GM18507 (cell line): ENCODE results near the gene RERE.
"Not testable (repeated sequence)": the region's sequence is repeated elsewhere in the genome, so short reads cannot be mapped to it uniquely, and the experiment has no call there.

Experiments used
- DNase-seq: peaks from one replicate; pipeline ENCODE4 v3.0.0; 2011; ENCODE audit warnings: low read depth; ENCODE audit not compliant: insufficient read length; ENCODE audit errors: extremely low spot score
- FAIRE-seq: peaks from 2 replicates; lab custom pipeline; 2011; peaks lifted over from hg19 to GRCh38; lab: Jason Lieb, UNC

RERE gene

GRCh38 chr1:8845104-8846097 is 28.0 kb upstream of the RERE start:
- DNase-seq (no peak), FAIRE-seq (no peak)

DNA sequence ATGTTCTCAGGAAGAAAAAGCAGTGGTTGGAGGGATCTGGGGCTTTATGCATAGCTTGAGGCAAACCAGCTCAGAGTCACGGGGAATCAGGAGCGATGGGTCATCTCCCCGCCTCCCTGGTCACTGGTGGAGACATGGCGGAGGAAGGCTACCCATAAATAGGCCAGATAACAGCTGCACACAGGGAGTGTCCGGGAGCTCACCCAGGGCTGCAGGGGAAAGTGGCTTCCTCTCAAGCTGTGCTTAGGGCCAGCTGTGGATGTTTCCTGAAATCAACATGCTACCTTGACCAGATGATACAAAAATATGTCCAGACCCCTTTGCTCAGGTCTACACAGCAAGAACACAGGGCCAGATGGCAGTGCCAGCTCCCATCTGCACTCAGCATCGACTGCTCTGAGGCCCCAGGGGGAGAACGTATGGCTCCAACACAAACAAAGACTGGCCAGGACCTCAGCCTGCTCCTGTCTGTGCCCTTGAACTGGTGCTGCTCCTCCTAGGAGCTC is 27.1 kb upstream of the RERE start:
- no peak for DNase-seq
- FAIRE-seq = no peak

DNA sequence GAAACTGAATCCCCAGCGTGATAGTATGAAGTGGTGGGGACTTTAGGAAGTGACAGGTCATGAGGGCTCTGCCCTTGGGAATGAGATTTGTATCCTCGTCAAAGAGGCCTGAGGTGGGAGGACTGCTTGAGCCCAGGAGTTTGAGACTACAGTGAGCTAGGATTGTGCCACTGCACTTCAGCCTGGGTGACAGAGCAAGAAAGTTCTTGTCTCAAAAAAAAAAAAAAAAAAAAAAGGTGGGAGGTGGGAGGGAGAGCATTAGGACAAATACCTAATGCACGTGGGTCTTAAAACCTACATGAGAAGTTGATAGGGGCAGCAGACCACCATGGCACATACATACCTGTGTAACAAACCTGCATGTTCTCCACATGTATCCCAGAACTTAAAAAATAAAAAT is 24.0 kb upstream of the RERE start:
- no peak for FAIRE-seq
- no peak for DNase-seq

- no peak for FAIRE-seq
These were observed 22.6 kb upstream of the RERE start for GRCh38 chr1:8839990-8840389.

DNA sequence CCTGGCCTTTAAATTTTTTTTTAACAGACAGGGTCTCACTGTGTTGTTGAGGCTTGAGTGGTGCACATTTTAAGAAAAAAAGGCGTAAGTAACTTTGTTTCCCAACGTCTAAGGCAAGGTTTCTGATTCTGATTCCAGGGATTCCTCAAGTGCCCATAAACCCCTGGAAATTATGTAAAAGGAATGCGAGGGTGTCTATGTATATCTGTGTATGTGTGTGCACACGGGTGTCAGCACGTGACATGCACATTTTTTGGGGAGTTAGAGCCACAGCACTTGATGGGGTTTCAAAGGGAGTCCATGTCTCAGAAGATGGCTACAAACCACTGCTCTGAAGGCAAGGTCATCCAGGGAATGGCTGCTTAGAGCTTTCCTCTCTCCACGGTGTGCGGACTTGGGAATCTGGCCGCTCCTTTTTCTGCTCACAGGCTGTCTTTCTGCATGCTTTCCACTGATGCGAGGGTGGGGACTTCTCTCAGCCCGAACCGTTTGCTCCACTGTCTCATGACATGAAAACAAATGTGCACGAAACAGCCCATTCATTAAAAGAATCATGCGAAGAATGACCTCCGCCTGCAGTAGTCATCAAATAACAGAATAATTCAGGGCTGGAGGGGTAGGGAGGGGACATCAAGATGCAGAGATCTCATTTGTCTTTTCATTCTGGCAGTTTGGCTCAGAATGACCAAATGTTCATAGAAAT is 18.7 kb upstream of the RERE start:
- FAIRE-seq (no peak), DNase-seq (no peak)

More at GRCh38 chr1:8839990-8840389, 22.6 kb upstream of the RERE start:
- no peak for DNase-seq

DNA sequence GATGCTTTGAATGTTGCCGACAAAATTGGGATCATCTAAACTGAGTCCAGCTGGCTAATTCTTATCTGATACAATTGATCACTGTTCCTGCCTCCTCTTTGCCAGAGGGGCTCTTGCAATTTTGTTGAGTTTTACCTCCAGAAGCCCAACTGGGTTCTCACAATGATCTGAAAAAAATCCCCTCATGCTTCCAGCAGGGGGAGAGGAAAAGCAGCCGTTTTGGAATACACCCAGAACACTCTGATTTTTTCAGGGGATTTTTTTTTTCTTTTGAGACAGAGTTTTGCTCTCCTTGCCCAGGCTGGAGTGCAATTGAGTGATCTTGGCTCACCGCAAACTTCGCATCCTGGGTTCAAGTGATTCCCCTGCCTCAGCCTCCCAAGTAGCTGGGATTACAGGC is 13.9 kb upstream of the RERE start:
- no peak for DNase-seq
- FAIRE-seq = no peak

- not testable (repeated sequence) for FAIRE-seq, DNase-seq
These were observed 13.3 kb upstream of the RERE start for GRCh38 chr1:8830732-8831131.

DNA sequence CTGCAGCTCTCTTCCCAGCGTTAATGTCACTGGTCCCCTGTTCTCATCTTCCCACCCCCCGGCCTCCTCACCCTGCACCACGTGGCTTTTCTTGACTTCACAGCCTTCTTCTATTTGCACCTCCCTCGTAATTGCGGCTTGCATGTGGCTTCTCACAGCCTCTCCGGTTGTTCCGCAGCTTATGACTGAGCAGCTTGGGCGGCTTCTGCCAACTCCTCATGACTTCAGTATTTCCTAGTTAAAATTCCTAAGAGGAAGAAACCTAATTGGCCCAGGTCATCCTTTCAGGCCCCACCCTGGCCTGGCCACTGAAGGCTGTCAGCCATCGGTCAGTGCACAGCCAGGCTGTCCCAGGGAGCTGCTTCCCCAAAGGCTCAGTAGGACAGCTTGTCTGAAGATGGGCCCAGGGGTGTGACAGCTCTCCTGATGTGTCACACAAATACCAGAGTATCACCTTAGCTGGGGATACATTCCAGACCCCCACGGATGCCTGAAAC is 8.6 kb upstream of the RERE start:
- no peak for FAIRE-seq

DNA sequence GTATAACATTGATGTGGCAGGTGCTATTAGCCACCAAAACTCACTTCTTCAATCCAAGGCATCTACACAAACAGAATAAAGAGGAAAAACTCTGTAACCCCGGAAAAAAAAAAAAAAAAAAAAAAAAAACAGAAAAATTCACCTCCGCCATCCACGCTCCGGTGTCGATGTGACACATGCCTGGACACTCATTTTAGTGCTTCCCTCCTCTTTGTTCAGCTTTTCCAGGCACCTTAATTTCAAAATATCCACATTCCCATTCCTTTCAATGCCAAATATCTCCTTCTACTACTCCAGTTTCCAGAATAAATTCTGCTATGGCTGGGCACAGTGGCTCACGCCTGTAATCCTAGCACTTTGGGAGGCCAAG is 5.8 kb upstream of the RERE start:
- no peak for DNase-seq
- FAIRE-seq = no peak

More for the DNA sequence above, 8.6 kb upstream of the RERE start:
- DNase-seq = no peak

DNA sequence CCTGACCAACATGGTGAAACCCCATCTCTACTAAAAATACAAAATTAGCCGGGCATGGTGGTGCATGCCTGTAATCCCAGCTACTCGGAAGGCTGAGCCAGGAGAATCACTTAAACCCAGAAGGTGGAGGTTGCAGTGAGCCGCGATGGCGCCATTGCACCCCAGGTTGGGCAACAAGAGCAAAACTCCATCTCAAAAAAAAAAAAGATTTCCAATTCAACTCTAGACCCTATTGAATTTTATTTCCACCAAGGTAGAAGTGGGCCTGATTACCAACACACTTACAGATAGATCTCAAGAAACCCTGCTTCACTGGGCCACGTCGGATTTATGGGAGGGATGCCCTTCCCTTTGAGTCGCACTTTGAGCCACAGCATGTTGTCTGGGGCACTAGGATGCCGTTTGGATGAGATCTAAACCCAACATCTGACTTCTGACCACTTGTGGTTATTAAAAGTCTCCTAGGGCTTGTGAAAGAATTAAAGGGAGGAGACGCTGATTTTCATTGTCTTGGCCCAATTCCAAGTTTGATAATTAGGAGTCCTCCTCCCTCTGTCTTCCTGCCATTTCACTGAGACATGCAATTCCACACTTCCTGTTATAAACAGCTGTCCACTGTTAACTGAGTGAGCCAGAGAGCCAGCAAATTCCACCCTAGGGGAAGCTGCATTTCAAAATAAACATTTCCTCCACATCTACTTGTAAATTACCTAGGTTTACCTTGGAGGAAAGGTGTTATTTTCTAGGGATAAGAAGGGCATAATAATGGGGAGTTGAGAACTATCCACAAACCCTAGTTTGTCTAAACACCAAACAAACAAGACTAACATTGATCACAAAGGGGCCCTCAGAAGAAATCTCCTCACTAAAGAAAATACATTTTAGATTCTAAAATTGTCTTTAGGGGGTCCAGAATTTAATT is 5.2 kb upstream of the RERE start:
- no peak for DNase-seq
- no peak for FAIRE-seq

- DNase-seq (no peak), FAIRE-seq (no peak)
These were observed 3.6 kb upstream of the RERE start for GRCh38 chr1:8821084-8821483.

DNA sequence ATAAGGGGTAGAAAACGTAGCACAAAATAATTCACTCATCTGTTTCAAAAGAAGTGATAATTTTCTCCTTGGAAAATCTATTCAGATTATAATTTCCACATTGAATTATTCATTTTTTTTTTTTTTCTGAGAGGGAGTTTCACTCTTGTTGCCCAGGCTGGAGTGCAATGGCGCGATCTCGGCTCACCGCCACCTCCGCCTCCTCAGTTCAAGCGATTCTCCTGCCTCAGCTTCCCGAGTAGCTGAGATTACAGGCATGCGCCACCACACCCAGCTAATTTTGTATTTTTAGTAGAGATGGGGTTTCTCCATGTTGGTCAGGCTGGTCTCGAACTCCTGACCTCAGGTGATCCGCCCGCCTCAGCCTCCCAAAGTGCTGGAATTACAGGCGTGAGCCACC is 1.3 kb upstream of the RERE start:
- not testable (repeated sequence) for FAIRE-seq, DNase-seq

GRCh38 chr1:8818325-8818775 is 910 bp upstream of the RERE start:
- no peak for DNase-seq
- no peak for FAIRE-seq

DNA sequence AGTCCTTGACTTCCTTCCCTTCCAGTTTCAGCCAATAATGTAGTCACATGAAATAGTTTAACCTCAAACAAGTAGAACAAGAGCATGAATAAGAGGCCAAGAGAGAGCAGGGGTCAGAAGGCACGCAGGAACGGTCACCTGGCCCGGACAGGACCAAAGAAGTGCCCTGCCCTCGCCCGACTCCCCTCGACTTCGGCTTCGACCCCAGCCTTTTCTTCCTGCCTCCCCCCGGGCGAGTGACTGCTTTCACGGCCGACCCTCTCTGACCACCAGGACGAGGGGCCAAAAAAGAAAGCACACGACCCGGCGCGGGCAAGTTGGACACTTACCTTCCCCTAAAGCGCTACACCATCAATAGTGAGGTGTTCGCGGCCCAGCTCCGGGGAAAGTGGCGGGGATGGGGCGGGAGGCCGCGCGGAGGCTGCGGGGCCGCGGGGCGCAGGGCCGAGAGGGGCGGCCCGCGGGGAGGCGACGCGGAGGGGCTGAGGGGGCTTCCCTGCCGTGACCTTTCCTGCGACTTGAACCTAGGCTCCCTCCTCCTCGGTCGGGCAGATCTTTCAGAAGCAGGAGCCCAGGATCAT is 519 bp downstream of the RERE start:
- FAIRE-seq = peak; percentile 82
- DNase-seq = no peak

DNA sequence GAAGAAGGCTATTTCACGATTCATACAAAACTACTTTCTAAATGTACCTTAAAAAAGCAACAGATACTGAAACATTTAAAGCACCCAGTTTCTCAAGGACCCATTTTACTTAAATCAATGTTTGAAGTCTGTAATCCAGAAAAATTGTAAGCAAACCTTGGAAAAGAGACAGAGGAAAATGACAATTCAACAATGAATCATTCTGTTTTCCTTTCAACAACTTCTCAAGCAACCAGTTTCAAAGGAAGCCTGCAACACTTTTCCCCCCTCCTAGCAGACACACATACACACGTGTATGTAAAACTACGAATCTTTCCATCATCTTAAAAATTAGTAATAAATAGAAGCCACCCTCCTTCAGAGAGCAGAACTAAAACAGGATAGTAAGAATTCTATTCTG is 1.2 kb downstream of the RERE start:
- FAIRE-seq (no peak), DNase-seq (no peak)

DNA sequence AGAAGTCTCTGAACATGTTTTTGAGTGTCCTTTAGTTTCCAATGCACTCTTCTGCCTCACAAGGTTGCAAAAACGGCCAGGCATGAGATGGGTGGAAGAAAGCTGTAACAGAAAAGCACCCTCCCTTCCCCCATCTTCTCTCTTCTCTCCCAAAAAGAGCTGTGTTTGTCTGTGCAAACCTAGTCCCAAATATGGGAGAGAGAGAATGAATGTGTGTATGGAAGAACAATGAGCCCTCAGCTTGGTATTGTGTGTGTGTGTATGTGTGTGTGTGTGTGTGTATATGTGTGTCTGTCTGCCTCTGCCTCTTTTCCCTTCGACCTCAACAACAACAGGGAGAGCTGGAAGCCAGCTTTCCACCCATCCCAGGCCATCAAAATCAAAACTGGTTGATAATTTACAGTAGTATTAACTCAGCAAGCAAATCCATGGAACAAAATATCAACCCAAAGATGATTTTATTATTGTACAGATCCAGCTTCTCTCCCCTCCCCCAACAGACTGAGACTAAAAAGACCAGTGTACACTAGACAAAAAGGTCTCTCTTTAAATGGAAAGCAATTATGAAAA is 1.8 kb downstream of the RERE start:
- DNase-seq = no peak
- peak; percentile 53 for FAIRE-seq

DNA sequence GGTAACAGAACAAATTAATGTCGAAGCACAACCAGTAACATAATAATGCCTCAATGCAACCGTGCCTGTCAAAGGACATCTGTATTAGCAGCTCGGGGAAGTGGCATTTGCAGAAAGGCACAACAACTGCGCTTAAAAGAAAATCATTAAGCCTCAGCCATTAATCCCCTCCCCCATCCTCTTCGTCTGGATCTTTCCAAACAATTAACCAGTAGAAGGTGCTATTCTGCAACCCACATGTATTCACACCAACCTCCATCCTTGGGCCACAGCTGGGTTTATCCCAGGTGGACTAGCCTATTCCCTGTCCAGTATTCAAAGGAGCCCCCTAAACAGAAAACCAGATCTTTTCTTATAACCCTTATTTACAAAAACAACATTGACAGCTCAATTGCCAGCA is 2.6 kb downstream of the RERE start:
- no peak for FAIRE-seq

GRCh38 chr1:8813991-8814390 is 3.4 kb downstream of the RERE start:
- no peak for DNase-seq
- no peak for FAIRE-seq

More for the DNA sequence above, 2.6 kb downstream of the RERE start:
- DNase-seq = no peak
